ENCODE measurements around the gene CCDC9. TPM values are rescaled to one million over a fixed set of nuclear protein-coding genes. Genes with fewer than 3 reads are reported as not detected.
A peak's percentile ranks its signal among the peaks of the same experiment; 100 is the strongest.
"Not testable (repeated sequence)": the region's sequence is repeated elsewhere in the genome, so short reads cannot be mapped to it uniquely, and the experiment has no call there.

The CCDC9 gene
- total RNA-seq, 1 experiment from 2014 or later, result 36.9 TPM

DNA sequence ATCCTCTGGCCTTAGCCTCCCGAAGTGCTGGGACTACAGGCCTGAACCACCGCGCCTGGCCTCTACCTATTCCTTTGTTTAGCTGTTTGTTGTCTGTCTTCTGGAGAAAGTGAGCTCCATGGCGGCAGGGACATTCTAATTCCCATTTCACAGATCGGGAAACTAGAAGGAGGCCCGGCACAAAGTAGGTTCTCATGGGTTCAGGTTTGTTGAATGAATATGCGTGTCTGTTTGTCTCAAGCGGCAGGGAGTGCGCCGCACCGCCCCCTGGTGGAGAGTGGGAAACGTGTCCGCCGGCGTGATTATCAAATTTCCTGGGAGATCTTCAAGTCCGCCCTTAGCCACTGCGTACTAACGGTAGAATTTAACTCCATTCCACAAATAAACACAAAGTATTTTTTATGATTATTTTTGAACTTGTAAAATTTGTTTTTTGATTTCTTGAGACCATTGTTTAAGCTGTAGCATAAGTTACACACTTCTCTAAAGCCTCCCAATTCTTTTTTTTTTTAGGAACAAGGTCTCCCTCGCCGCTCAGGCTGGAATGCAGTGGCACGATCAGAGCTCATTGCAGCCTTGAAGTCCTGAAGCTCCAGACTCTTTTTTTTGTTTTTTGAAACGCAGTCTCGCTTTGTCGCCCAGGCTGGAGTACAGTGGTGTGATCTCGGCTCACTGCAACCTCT, 8.9 kb upstream of the CCDC9 start:
- no peaks in the 10 kb centered on the region for H4K20me1 ChIP-seq (ENCODE audit: control insufficient read depth, insufficient read depth, insufficient read length)
- no peak overlapping the region for H4K5ac ChIP-seq (ENCODE audit: insufficient read length, low read depth, low read length)
- no peak overlapping the region for H3T11ph ChIP-seq (ENCODE audit: low read length)
- Mint-ChIP-seq H3K27me3 (ENCODE audit: low read depth) (peaks cover 5% of the 10 kb centered on the region), H3K9me3 (peaks cover 0 to 3% of the 10 kb centered on the region in 2 experiments; a peak in 1 of 5 replicates), H3K4me1 (peaks cover 10 to 20% of the 10 kb centered on the region in 2 experiments), H3K36me3 (ENCODE audit: insufficient read depth in 1 of 3, low read depth in 3 of 3) (no peaks in the 10 kb centered on the region; a peak in 1 of 7 replicates), H3K27ac (no peak overlapping the region), H3K4me3 (peak overlapping the region in 1 of 2 experiments; percentile 18; a peak in 2 of 5 replicates)
- no peak overlapping the region for H2BK15ac ChIP-seq (ENCODE audit: low read depth, low read length)
- no peaks in the 10 kb centered on the region for H3K9me3 ChIP-seq (ENCODE audit: control insufficient read depth, low read depth, low read length)
- no peaks in the 10 kb centered on the region for H3K27me3 ChIP-seq (ENCODE audit: insufficient read depth, low read length)
- peak; percentile 80 for DNase-seq
- H3K79me1 ChIP-seq (ENCODE audit: insufficient read depth, low read depth, low read length, poor library complexity, severe bottlenecking), result no peaks in the 10 kb centered on the region
- H3K14ac ChIP-seq (ENCODE audit: insufficient read depth, low read length), result no peak overlapping the region
- H3K23ac ChIP-seq (ENCODE audit: insufficient read length, low read depth, low read length), result no peak overlapping the region
- H3K18ac ChIP-seq (ENCODE audit: insufficient read length, low read depth, low read length), result no peak overlapping the region
- no peak overlapping the region for H2BK5ac ChIP-seq (ENCODE audit: insufficient read length, low read length)
- H2AK5ac ChIP-seq (ENCODE audit: insufficient read length, low read length), result no peak overlapping the region
- no peaks in the 10 kb centered on the region for H3K79me2 ChIP-seq (ENCODE audit: insufficient read depth, low read length)
- H4K91ac ChIP-seq (ENCODE audit: insufficient read length, low read depth, low read length), result no peak overlapping the region
- H3K9ac ChIP-seq (ENCODE audit: extremely low read depth, insufficient read length, low read length), result no peak overlapping the region
- H3K4ac ChIP-seq (ENCODE audit: low read depth, low read length), result no peak overlapping the region
- WGBS (ENCODE audit: extremely low coverage, insufficient read length, low lambda C conversion rate), result no CpG with 5 or more reads among the region's 25 CpGs
- no peak overlapping the region for H3K27ac ChIP-seq (ENCODE audit: insufficient read length, low read depth, low read length)
- H4K8ac ChIP-seq (replicated peaks; ENCODE audit: insufficient read length, low read depth, low read length), result no peak overlapping the region
- TF ChIP-seq, protein P1, sequence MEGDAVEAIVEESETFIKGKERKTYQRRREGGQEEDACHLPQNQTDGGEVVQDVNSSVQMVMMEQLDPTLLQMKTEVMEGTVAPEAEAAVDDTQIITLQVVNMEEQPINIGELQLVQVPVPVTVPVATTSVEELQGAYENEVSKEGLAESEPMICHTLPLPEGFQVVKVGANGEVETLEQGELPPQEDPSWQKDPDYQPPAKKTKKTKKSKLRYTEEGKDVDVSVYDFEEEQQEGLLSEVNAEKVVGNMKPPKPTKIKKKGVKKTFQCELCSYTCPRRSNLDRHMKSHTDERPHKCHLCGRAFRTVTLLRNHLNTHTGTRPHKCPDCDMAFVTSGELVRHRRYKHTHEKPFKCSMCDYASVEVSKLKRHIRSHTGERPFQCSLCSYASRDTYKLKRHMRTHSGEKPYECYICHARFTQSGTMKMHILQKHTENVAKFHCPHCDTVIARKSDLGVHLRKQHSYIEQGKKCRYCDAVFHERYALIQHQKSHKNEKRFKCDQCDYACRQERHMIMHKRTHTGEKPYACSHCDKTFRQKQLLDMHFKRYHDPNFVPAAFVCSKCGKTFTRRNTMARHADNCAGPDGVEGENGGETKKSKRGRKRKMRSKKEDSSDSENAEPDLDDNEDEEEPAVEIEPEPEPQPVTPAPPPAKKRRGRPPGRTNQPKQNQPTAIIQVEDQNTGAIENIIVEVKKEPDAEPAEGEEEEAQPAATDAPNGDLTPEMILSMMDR (conservative IDR thresholded peaks at IDR 0.05), result peak; percentile 96
- no peak overlapping the region for H2AFZ ChIP-seq (ENCODE audit: low read length)
- no peaks in the 10 kb centered on the region for H3K4me1 ChIP-seq (ENCODE audit: insufficient read depth, low read length)
- H3K56ac ChIP-seq (ENCODE audit: insufficient read length, low read depth, low read length), result no peak overlapping the region
- H2BK120ac ChIP-seq (ENCODE audit: low read depth, low read length, poor library complexity, severe bottlenecking), result no peak overlapping the region
- H3K4me2 ChIP-seq (ENCODE audit: insufficient read depth, insufficient read length, low read length), result no peak overlapping the region
- H2BK20ac ChIP-seq (ENCODE audit: low read depth, low read length, poor library complexity, severe bottlenecking), result no peak overlapping the region
- no peak overlapping the region for H2BK12ac ChIP-seq (ENCODE audit: insufficient read length, low read depth, low read length)
- peaks cover 4% of the 10 kb centered on the region for H3K23me2 ChIP-seq (ENCODE audit: insufficient read length, low read depth, low read length, poor library complexity, severe bottlenecking)

DNA sequence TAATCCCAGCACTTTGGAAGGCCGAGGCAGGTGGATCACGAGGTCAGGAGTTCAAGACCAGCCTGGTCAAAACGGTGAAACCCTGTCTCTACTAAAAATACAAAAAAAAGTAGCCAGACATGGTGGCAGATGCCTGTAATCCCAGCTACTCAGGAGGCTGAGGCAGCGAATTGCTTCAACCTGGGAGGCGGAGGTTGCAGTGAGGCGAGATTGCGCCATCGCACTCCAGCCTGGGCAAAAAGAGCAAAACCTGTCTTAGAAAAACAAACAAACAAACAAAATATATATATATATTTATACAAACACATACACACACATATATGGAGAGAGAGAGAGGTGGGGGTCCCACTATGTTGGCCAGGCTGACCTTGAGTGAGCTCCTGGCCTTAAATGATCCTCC, 3.3 kb upstream of the CCDC9 start:
- H3K56ac ChIP-seq (ENCODE audit: insufficient read length, low read depth, low read length); H3K79me1 ChIP-seq (ENCODE audit: insufficient read depth, low read depth, low read length, poor library complexity, severe bottlenecking); H3K9me3 ChIP-seq (ENCODE audit: control insufficient read depth, low read depth, low read length); H4K91ac ChIP-seq (ENCODE audit: insufficient read length, low read depth, low read length); H4K20me1 ChIP-seq (ENCODE audit: control insufficient read depth, insufficient read depth, insufficient read length); H3K14ac ChIP-seq (ENCODE audit: insufficient read depth, low read length); H3K18ac ChIP-seq (ENCODE audit: insufficient read length, low read depth, low read length); H3K23ac ChIP-seq (ENCODE audit: insufficient read length, low read depth, low read length); H2BK20ac ChIP-seq (ENCODE audit: low read depth, low read length, poor library complexity, severe bottlenecking); H3K4me1 ChIP-seq (ENCODE audit: insufficient read depth, low read length); H3K4ac ChIP-seq (ENCODE audit: low read depth, low read length); H3K9ac ChIP-seq (ENCODE audit: extremely low read depth, insufficient read length, low read length); H3K27me3 Mint-ChIP-seq (ENCODE audit: low read depth); H4K8ac ChIP-seq (replicated peaks; ENCODE audit: insufficient read length, low read depth, low read length); H3K27ac Mint-ChIP-seq; H4K5ac ChIP-seq (ENCODE audit: insufficient read length, low read depth, low read length); H3K27ac ChIP-seq (ENCODE audit: insufficient read length, low read depth, low read length); H3K4me3 Mint-ChIP-seq; H2BK120ac ChIP-seq (ENCODE audit: low read depth, low read length, poor library complexity, severe bottlenecking); H2AFZ ChIP-seq (ENCODE audit: low read length); H2BK15ac ChIP-seq (ENCODE audit: low read depth, low read length); DNase-seq; H3K27me3 ChIP-seq (ENCODE audit: insufficient read depth, low read length); H2BK5ac ChIP-seq (ENCODE audit: insufficient read length, low read length); H2AK5ac ChIP-seq (ENCODE audit: insufficient read length, low read length); H3K9me3 Mint-ChIP-seq; H2BK12ac ChIP-seq (ENCODE audit: insufficient read length, low read depth, low read length); H3K4me2 ChIP-seq (ENCODE audit: insufficient read depth, insufficient read length, low read length); H3T11ph ChIP-seq (ENCODE audit: low read length); H3K79me2 ChIP-seq (ENCODE audit: insufficient read depth, low read length); H3K36me3 Mint-ChIP-seq (ENCODE audit: insufficient read depth in 1 of 3, low read depth in 3 of 3): not testable (repeated sequence)
- peaks cover 12% of the 10 kb centered on the region for H3K23me2 ChIP-seq (ENCODE audit: insufficient read length, low read depth, low read length, poor library complexity, severe bottlenecking)
- peaks cover 11 to 17% of the 10 kb centered on the region in 2 experiments for H3K4me1 Mint-ChIP-seq
- WGBS (ENCODE audit: extremely low coverage, insufficient read length, low lambda C conversion rate), result no CpG with 5 or more reads among the region's 8 CpGs

Data from H9 (cell line).